Measurements from ENCODE around the gene ZNF280B.

ZNF280B gene

GRCh38 chr22:22461111-22461510 lies 47.4 kb downstream of the ZNF280B start:
- no peak overlapping the region for H3K4me3 ChIP-seq (ENCODE audit: low read depth, low read length)
- H3K18ac ChIP-seq (ENCODE audit: low read length) = no peak overlapping the region
- no peak overlapping the region for H2AK5ac ChIP-seq (ENCODE audit: low read length)
- no peak overlapping the region for H3K27ac ChIP-seq (ENCODE audit: low read depth, low read length)
- H3K4me1 ChIP-seq (ENCODE audit: control insufficient read depth in 1 of 2, insufficient read depth in 2 of 2, low read length in 2 of 2) = no peaks in the 10 kb centered on the region
- H2BK120ac ChIP-seq (ENCODE audit: insufficient read depth, low read length, poor library complexity) = no peak overlapping the region
- no CpG with 5 or more reads among the region's 1 CpG for WGBS (ENCODE audit: extremely low coverage, insufficient coverage, insufficient read length)
- peaks cover 20% of the 10 kb centered on the region for H3K9me3 ChIP-seq (ENCODE audit: insufficient read depth, low read depth, low read length)
- H3K14ac ChIP-seq (ENCODE audit: low read length) = no peak overlapping the region
- H3K9ac ChIP-seq (ENCODE audit: low read length) = no peak overlapping the region
- no peaks in the 10 kb centered on the region for H3K79me1 ChIP-seq (ENCODE audit: low read length)
- H3K4me2 ChIP-seq (ENCODE audit: low read length) = no peak overlapping the region
- no peak overlapping the region for H2AFZ ChIP-seq (ENCODE audit: insufficient read depth, low read length, poor library complexity)
- no peak overlapping the region for H2BK5ac ChIP-seq (ENCODE audit: low read depth, low read length, poor library complexity)
- no peak overlapping the region for H3K4ac ChIP-seq (ENCODE audit: low read depth, low read length)
- H2BK12ac ChIP-seq (ENCODE audit: low read length) = no peak overlapping the region
- H4K91ac ChIP-seq (ENCODE audit: low read depth, low read length) = no peak overlapping the region
- H4K8ac ChIP-seq (ENCODE audit: low read depth, low read length) = no peak overlapping the region
- no peaks in the 10 kb centered on the region for H3K79me2 ChIP-seq (ENCODE audit: control insufficient read depth, insufficient read depth, low read length, poor library complexity)
- H3K23ac ChIP-seq (ENCODE audit: low read length) = no peak overlapping the region
- no peaks in the 10 kb centered on the region for H3K36me3 ChIP-seq (ENCODE audit: control insufficient read depth in 1 of 2, insufficient read depth in 2 of 2, low read length in 2 of 2)
- no peaks in the 10 kb centered on the region for H3K27me3 ChIP-seq (ENCODE audit: insufficient read depth, low read length)
- no peak for DNase-seq
- no peak overlapping the region for H4K12ac ChIP-seq (ENCODE audit: low read depth, low read length)

DNA sequence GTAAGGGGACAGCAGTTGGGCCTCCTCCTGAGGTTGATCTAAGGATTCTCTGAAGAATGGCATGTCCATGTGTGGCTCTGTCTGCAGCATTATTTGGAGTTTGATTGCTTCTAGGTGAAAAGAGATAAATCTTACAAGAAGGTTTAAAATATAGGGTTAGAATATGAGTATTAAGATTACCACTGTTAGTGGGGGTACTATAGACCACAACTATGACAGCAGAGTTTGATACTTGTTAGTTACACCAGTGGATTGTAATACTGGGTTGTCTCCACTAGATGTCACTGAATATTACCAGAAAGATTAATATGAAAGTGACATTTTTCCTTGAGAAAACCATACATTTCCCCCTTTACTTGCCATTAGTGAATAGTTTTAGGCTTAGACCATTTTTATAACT lies 47.9 kb downstream of the ZNF280B start:
- Histone ChIP-seq H3K4me3 (ENCODE audit: low read depth, low read length) (no peak overlapping the region), H3K4me2 (ENCODE audit: low read length) (no peak overlapping the region), H4K91ac (ENCODE audit: low read depth, low read length) (no peak overlapping the region), H4K12ac (ENCODE audit: low read depth, low read length) (no peak overlapping the region), H2AFZ (ENCODE audit: insufficient read depth, low read length, poor library complexity) (no peak overlapping the region), H3K27ac (ENCODE audit: low read depth, low read length) (no peak overlapping the region), H3K9me3 (ENCODE audit: insufficient read depth, low read depth, low read length) (peaks cover 20% of the 10 kb centered on the region), H3K79me2 (ENCODE audit: control insufficient read depth, insufficient read depth, low read length, poor library complexity) (no peaks in the 10 kb centered on the region), H2BK120ac (ENCODE audit: insufficient read depth, low read length, poor library complexity) (no peak overlapping the region), H3K14ac (ENCODE audit: low read length) (no peak overlapping the region), H3K4me1 (ENCODE audit: control insufficient read depth in 1 of 2, insufficient read depth in 2 of 2, low read length in 2 of 2) (no peaks in the 10 kb centered on the region), H3K23ac (ENCODE audit: low read length) (no peak overlapping the region), H3K9ac (ENCODE audit: low read length) (no peak overlapping the region), H3K36me3 (ENCODE audit: control insufficient read depth in 1 of 2, insufficient read depth in 2 of 2, low read length in 2 of 2) (no peaks in the 10 kb centered on the region), H3K79me1 (ENCODE audit: low read length) (no peaks in the 10 kb centered on the region), H2BK12ac (ENCODE audit: low read length) (no peak overlapping the region), H3K4ac (ENCODE audit: low read depth, low read length) (no peak overlapping the region), H2AK5ac (ENCODE audit: low read length) (no peak overlapping the region), H2BK5ac (ENCODE audit: low read depth, low read length, poor library complexity) (no peak overlapping the region), H3K18ac (ENCODE audit: low read length) (no peak overlapping the region), H4K8ac (ENCODE audit: low read depth, low read length) (no peak overlapping the region), H3K27me3 (ENCODE audit: insufficient read depth, low read length) (no peaks in the 10 kb centered on the region)
- peak in 1 of 2 donors; percentile 52 for DNase-seq

GRCh38 chr22:22460060-22460459 lies 48.5 kb downstream of the ZNF280B start:
- no peak for DNase-seq
- no peaks in the 10 kb centered on the region for H3K79me1 ChIP-seq (ENCODE audit: low read length)
- no peaks in the 10 kb centered on the region for H3K79me2 ChIP-seq (ENCODE audit: control insufficient read depth, insufficient read depth, low read length, poor library complexity)
- no peak overlapping the region for H3K4me2 ChIP-seq (ENCODE audit: low read length)
- no peak overlapping the region for H3K18ac ChIP-seq (ENCODE audit: low read length)
- H3K23ac ChIP-seq (ENCODE audit: low read length) = no peak overlapping the region
- H3K4me3 ChIP-seq (ENCODE audit: low read depth, low read length) = no peak overlapping the region
- no peaks in the 10 kb centered on the region for H3K27me3 ChIP-seq (ENCODE audit: insufficient read depth, low read length)
- H4K91ac ChIP-seq (ENCODE audit: low read depth, low read length) = no peak overlapping the region
- H2BK5ac ChIP-seq (ENCODE audit: low read depth, low read length, poor library complexity) = no peak overlapping the region
- H2AFZ ChIP-seq (ENCODE audit: insufficient read depth, low read length, poor library complexity) = no peak overlapping the region
- H3K36me3 ChIP-seq (ENCODE audit: control insufficient read depth in 1 of 2, insufficient read depth in 2 of 2, low read length in 2 of 2) = no peaks in the 10 kb centered on the region
- WGBS (ENCODE audit: extremely low coverage, insufficient coverage, insufficient read length) = no CpG with 5 or more reads among the region's 2 CpGs
- H2AK5ac ChIP-seq (ENCODE audit: low read length) = no peak overlapping the region
- H3K9me3 ChIP-seq (ENCODE audit: insufficient read depth, low read depth, low read length) = peaks cover 20% of the 10 kb centered on the region
- no peak overlapping the region for H3K27ac ChIP-seq (ENCODE audit: low read depth, low read length)
- H4K12ac ChIP-seq (ENCODE audit: low read depth, low read length) = no peak overlapping the region
- H3K4ac ChIP-seq (ENCODE audit: low read depth, low read length) = no peak overlapping the region
- H4K8ac ChIP-seq (ENCODE audit: low read depth, low read length) = no peak overlapping the region
- no peak overlapping the region for H3K9ac ChIP-seq (ENCODE audit: low read length)
- H2BK12ac ChIP-seq (ENCODE audit: low read length) = no peak overlapping the region
- no peaks in the 10 kb centered on the region for H3K4me1 ChIP-seq (ENCODE audit: control insufficient read depth in 1 of 2, insufficient read depth in 2 of 2, low read length in 2 of 2)
- H2BK120ac ChIP-seq (ENCODE audit: insufficient read depth, low read length, poor library complexity) = no peak overlapping the region
- no peak overlapping the region for H3K14ac ChIP-seq (ENCODE audit: low read length)

DNA sequence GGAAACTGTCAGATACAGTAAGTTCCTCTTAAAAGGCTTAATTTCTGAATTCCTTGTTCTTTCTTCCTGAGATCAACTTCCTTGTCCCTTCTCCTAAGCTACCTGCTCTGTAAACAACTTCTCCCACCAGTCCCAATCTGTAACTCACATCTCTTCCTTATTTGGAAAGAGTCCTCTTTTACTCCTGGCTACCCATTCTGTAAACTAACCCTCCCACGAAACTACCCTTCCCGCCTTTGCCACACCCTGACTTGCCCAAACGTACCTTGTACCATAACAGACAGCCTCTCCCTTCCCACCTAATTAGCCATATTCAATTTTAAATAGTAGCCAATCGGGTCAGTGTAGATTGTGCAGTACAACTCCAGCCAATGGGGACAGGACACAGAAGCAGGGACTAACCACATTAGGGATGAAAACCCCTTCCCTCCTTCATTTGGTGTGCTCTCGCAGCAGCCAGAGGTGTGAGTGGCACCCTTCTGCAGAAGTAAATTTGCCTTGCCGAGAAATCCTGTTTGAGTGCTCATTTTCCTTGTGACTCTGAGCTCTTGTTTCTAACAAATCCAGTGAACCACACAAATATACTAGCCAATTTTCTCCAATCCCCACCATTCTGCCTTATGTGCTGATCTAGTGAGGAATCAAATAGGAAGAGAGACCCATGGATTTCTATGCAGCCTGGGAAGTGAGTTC lies 49.5 kb downstream of the ZNF280B start:
- Histone ChIP-seq H3K9me3 (ENCODE audit: insufficient read depth, low read depth, low read length) (peaks cover 22% of the 10 kb centered on the region), H2AK5ac (ENCODE audit: low read length) (no peak overlapping the region), H3K4me1 (ENCODE audit: control insufficient read depth in 1 of 2, insufficient read depth in 2 of 2, low read length in 2 of 2) (no peaks in the 10 kb centered on the region), H3K27me3 (ENCODE audit: insufficient read depth, low read length) (no peaks in the 10 kb centered on the region), H4K8ac (ENCODE audit: low read depth, low read length) (no peak overlapping the region), H3K4me3 (ENCODE audit: low read depth, low read length) (no peak overlapping the region), H3K79me1 (ENCODE audit: low read length) (no peaks in the 10 kb centered on the region), H3K79me2 (ENCODE audit: control insufficient read depth, insufficient read depth, low read length, poor library complexity) (no peaks in the 10 kb centered on the region), H2BK12ac (ENCODE audit: low read length) (no peak overlapping the region), H3K9ac (ENCODE audit: low read length) (no peak overlapping the region), H3K36me3 (ENCODE audit: control insufficient read depth in 1 of 2, insufficient read depth in 2 of 2, low read length in 2 of 2) (no peaks in the 10 kb centered on the region), H3K23ac (ENCODE audit: low read length) (no peak overlapping the region), H3K4ac (ENCODE audit: low read depth, low read length) (no peak overlapping the region), H4K12ac (ENCODE audit: low read depth, low read length) (no peak overlapping the region), H4K91ac (ENCODE audit: low read depth, low read length) (no peak overlapping the region), H3K4me2 (ENCODE audit: low read length) (no peak overlapping the region), H2AFZ (ENCODE audit: insufficient read depth, low read length, poor library complexity) (no peak overlapping the region), H3K14ac (ENCODE audit: low read length) (no peak overlapping the region), H3K18ac (ENCODE audit: low read length) (no peak overlapping the region), H2BK5ac (ENCODE audit: low read depth, low read length, poor library complexity) (no peak overlapping the region), H2BK120ac (ENCODE audit: insufficient read depth, low read length, poor library complexity) (no peak overlapping the region), H3K27ac (ENCODE audit: low read depth, low read length) (no peak overlapping the region)
- no peak for DNase-seq
- WGBS (ENCODE audit: extremely low coverage, insufficient coverage, insufficient read length) = no CpG with 5 or more reads among the region's 6 CpGs
